Measurements from ENCODE around the gene GABRG2.

DNA sequence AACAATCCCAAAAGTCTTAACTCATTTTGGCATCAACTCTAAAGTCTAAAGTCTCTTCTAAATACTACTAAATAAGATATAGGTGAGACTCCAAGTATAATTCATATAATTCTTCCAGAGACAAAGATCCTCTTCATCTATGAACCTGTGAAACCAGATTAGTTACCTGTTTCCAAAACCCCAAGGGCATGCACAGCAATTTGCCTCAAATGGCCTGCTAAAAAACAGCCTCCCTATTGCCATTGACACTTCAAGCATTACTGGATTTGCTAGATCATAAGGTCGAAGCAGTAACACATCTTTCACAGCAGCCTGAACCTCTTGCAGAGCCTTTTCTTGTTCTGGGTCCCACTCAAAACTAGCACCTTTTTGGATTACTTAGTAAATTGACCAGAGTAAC is 20.3 kb upstream of the GABRG2 start:
- TF ChIP-seq, protein P1, sequence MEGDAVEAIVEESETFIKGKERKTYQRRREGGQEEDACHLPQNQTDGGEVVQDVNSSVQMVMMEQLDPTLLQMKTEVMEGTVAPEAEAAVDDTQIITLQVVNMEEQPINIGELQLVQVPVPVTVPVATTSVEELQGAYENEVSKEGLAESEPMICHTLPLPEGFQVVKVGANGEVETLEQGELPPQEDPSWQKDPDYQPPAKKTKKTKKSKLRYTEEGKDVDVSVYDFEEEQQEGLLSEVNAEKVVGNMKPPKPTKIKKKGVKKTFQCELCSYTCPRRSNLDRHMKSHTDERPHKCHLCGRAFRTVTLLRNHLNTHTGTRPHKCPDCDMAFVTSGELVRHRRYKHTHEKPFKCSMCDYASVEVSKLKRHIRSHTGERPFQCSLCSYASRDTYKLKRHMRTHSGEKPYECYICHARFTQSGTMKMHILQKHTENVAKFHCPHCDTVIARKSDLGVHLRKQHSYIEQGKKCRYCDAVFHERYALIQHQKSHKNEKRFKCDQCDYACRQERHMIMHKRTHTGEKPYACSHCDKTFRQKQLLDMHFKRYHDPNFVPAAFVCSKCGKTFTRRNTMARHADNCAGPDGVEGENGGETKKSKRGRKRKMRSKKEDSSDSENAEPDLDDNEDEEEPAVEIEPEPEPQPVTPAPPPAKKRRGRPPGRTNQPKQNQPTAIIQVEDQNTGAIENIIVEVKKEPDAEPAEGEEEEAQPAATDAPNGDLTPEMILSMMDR (IDR thresholded peaks at IDR 0.05; ENCODE audit: low read depth, low read length), result no peak
- TF ChIP-seq, protein P2, sequence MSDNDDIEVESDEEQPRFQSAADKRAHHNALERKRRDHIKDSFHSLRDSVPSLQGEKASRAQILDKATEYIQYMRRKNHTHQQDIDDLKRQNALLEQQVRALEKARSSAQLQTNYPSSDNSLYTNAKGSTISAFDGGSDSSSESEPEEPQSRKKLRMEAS (IDR thresholded peaks at IDR 0.05; ENCODE audit: low read depth, low read length), result no peak
- TF ChIP-seq POLR2A (IDR thresholded peaks at IDR 0.05; ENCODE audit: extremely low read depth, insufficient read length) (no peak), MYC (IDR thresholded peaks at IDR 0.05; ENCODE audit: low read depth, low read length) (no peak)
